Neural cell (in vitro differentiated cells): ENCODE results near the gene TIGD1. TPM values are rescaled to one million over a fixed set of nuclear protein-coding genes. Genes with fewer than 3 reads are reported as not detected.
A peak's percentile ranks its signal among the peaks of the same experiment; 100 is the strongest.

Source experiments
- H2AFZ ChIP-seq: fragments of 200-600, 300-800 bp; sonication (generic), shearing (Covaris generic); 2 replicates; pipeline ENCODE4 v1.6.0; 2014; ENCODE audit warnings: low read depth, mild to moderate bottlenecking, antibody characterized with exemption, low read length, moderate library complexity
- H3F3A ChIP-seq: fragments of 200-600 bp; shearing (Covaris generic); 2 replicates; pipeline ENCODE4 v1.6.1; 2016; ENCODE audit warnings: mild to moderate bottlenecking, moderate library complexity, mixed read lengths, antibody characterized with exemption, low read length; ENCODE audit not compliant: insufficient read depth, poor library complexity, severe bottlenecking
- H3K27ac ChIP-seq: fragments of 200-600, 300-800 bp; sonication (generic), shearing (Covaris generic); 2 replicates; pipeline ENCODE4 v1.5.1; 2014; ENCODE audit warnings: mild to moderate bottlenecking, low read length, moderate library complexity
- H3K27me3 ChIP-seq: fragments of 300-800, 200-600 bp; sonication (generic), shearing (Covaris generic); 2 replicates; pipeline ENCODE4 v1.6.0; 2014; ENCODE audit warnings: mild to moderate bottlenecking, low read depth, low read length, moderate library complexity; ENCODE audit not compliant: insufficient read depth
- H3K36me3 ChIP-seq: fragments of 300-800, 200-600 bp; sonication (generic), shearing (Covaris generic); 2 replicates; pipeline ENCODE4 v1.5.1; 2014; ENCODE audit warnings: mild to moderate bottlenecking, antibody characterized with exemption, low read length, moderate library complexity; ENCODE audit not compliant: insufficient read depth
- H3K4me2 ChIP-seq: fragments of 300-800, 200-600 bp; sonication (generic), shearing (Covaris generic); 2 replicates; pipeline ENCODE4 v1.6.0; 2014; ENCODE audit warnings: mild to moderate bottlenecking, low read length
- H3K4me3 ChIP-seq: fragments of 300-800, 200-600 bp; sonication (generic), shearing (Covaris generic); 2 replicates; pipeline ENCODE4 v1.5.1; 2014; ENCODE audit warnings: mild to moderate bottlenecking, low read length, moderate library complexity
- H3K79me2 ChIP-seq: fragments of 200-600 bp; shearing (Covaris generic); replicated peaks from 2 replicates; pipeline ENCODE4 v1.6.0; 2014; ENCODE audit warnings: mild to moderate bottlenecking, low read length, moderate library complexity; ENCODE audit not compliant: insufficient read depth
- H3K9ac ChIP-seq: fragments of 300-800, 200-600 bp; sonication (generic), shearing (Covaris generic); 2 replicates; pipeline ENCODE4 v1.6.1; 2016; ENCODE audit warnings: mild to moderate bottlenecking, low read length, mixed read lengths
- H3K9me2 ChIP-seq: fragments of 200-600 bp; shearing (Covaris generic); 2 replicates; pipeline ENCODE4 v1.6.1; 2016; ENCODE audit warnings: mild to moderate bottlenecking, low read length, mixed read lengths; ENCODE audit not compliant: insufficient read depth
- H3K9me3 ChIP-seq: fragments of 200-600, 300-800 bp; sonication (generic), shearing (Covaris generic); 2 replicates; pipeline ENCODE4 v1.6.1; 2016; ENCODE audit warnings: mild to moderate bottlenecking, mixed run types, low read length, moderate library complexity, mixed read lengths
- H4K20me1 ChIP-seq: fragments of 200-600 bp; shearing (Covaris generic); 2 replicates; pipeline ENCODE4 v1.6.1; 2016; ENCODE audit warnings: mild to moderate bottlenecking, mixed run types; ENCODE audit not compliant: insufficient read depth
- EP300 ChIP-seq: fragments of 450-650 bp; conservative IDR thresholded peaks from 2 replicates; pipeline ENCODE4 v1.6.1; 2014; ENCODE audit warnings: antibody characterized with exemption, mild to moderate bottlenecking, moderate library complexity; ENCODE audit not compliant: poor library complexity, severe bottlenecking
- EZH2 ChIP-seq: fragments of 200-600, 300-800 bp; shearing (Covaris generic), sonication (generic); IDR thresholded peaks from 2 replicates; pipeline ENCODE4 v1.6.1; 2014; ENCODE audit warnings: antibody characterized with exemption, low read length, borderline replicate concordance, mild to moderate bottlenecking; ENCODE audit not compliant: insufficient read depth, poor library complexity, severe bottlenecking
- MXI1 ChIP-seq: fragments of 450-650 bp; conservative IDR thresholded peaks from 2 replicates; pipeline ENCODE4 v1.6.1; 2014; ENCODE audit warnings: antibody characterized with exemption, mild to moderate bottlenecking; ENCODE audit not compliant: poor library complexity, severe bottlenecking
- POLR2AphosphoS5 ChIP-seq: IDR thresholded peaks from 2 replicates; pipeline ENCODE4 v1.6.1; 2012
- RAD21 ChIP-seq: fragments of 450-650 bp; conservative IDR thresholded peaks from 2 replicates; pipeline ENCODE4 v1.6.1; 2014; ENCODE audit warnings: antibody characterized with exemption, mild to moderate bottlenecking, moderate library complexity
- SMC3 ChIP-seq: fragments of 450-650 bp; conservative IDR thresholded peaks from 2 replicates; pipeline ENCODE4 v1.6.1; 2014; ENCODE audit warnings: antibody characterized with exemption, mild to moderate bottlenecking, moderate library complexity; ENCODE audit not compliant: poor library complexity
- TAF1 ChIP-seq: IDR thresholded peaks from 2 replicates; pipeline ENCODE4 v1.6.1; 2012; ENCODE audit warnings: low read depth
- polyA minus RNA-seq: library from RNA; depleted of rRNA, polyadenylated mRNA; stranded (reverse); fragments of >200 nt; gene quantifications from 2 replicates; pipeline ENCODE4 v1.2.3, GENCODE V29; 2014
- polyA plus RNA-seq: library from polyadenylated mRNA; depleted of rRNA; stranded (reverse); fragments of >200 nt; gene quantifications from 2 replicates; pipeline ENCODE4 v1.2.3, GENCODE V29; 2014
- TF ChIP-seq, protein P1 (sequence below): fragments of 450-650 bp; IDR thresholded peaks from 2 replicates; pipeline ENCODE4 v1.5.1; 2014; ENCODE audit warnings: antibody characterized with exemption, mild to moderate bottlenecking, moderate library complexity; ENCODE audit not compliant: poor library complexity, severe bottlenecking
- TF ChIP-seq, protein P2 (sequence below): IDR thresholded peaks from 2 replicates; pipeline ENCODE4 v1.6.1; 2012; ENCODE audit warnings: borderline replicate concordance

Gene TIGD1
- polyA plus RNA-seq (29.3 and 29.9 TPM in 2 replicates), polyA minus RNA-seq (33.1 and 33.6 TPM in 2 replicates)

- no peaks in the 10 kb centered on the region for H4K20me1 ChIP-seq
- H3K27ac ChIP-seq = peak within 1 kb of the TSS; percentile 97
- H3K4me3 ChIP-seq = peak within 1 kb of the TSS; percentile 94
- H3K79me2 ChIP-seq = peaks cover 50% of the 10 kb centered on the region
- TF ChIP-seq MXI1 = peak; percentile 85
- TF ChIP-seq POLR2AphosphoS5 = peak; percentile 95
- TF ChIP-seq SMC3 = peak; percentile 30
- peak; percentile 53 for TF ChIP-seq EP300
- peak; percentile 84 for TF ChIP-seq TAF1
- TF ChIP-seq, protein P1, sequence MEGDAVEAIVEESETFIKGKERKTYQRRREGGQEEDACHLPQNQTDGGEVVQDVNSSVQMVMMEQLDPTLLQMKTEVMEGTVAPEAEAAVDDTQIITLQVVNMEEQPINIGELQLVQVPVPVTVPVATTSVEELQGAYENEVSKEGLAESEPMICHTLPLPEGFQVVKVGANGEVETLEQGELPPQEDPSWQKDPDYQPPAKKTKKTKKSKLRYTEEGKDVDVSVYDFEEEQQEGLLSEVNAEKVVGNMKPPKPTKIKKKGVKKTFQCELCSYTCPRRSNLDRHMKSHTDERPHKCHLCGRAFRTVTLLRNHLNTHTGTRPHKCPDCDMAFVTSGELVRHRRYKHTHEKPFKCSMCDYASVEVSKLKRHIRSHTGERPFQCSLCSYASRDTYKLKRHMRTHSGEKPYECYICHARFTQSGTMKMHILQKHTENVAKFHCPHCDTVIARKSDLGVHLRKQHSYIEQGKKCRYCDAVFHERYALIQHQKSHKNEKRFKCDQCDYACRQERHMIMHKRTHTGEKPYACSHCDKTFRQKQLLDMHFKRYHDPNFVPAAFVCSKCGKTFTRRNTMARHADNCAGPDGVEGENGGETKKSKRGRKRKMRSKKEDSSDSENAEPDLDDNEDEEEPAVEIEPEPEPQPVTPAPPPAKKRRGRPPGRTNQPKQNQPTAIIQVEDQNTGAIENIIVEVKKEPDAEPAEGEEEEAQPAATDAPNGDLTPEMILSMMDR = peak; percentile 69
- TF ChIP-seq, protein P2, sequence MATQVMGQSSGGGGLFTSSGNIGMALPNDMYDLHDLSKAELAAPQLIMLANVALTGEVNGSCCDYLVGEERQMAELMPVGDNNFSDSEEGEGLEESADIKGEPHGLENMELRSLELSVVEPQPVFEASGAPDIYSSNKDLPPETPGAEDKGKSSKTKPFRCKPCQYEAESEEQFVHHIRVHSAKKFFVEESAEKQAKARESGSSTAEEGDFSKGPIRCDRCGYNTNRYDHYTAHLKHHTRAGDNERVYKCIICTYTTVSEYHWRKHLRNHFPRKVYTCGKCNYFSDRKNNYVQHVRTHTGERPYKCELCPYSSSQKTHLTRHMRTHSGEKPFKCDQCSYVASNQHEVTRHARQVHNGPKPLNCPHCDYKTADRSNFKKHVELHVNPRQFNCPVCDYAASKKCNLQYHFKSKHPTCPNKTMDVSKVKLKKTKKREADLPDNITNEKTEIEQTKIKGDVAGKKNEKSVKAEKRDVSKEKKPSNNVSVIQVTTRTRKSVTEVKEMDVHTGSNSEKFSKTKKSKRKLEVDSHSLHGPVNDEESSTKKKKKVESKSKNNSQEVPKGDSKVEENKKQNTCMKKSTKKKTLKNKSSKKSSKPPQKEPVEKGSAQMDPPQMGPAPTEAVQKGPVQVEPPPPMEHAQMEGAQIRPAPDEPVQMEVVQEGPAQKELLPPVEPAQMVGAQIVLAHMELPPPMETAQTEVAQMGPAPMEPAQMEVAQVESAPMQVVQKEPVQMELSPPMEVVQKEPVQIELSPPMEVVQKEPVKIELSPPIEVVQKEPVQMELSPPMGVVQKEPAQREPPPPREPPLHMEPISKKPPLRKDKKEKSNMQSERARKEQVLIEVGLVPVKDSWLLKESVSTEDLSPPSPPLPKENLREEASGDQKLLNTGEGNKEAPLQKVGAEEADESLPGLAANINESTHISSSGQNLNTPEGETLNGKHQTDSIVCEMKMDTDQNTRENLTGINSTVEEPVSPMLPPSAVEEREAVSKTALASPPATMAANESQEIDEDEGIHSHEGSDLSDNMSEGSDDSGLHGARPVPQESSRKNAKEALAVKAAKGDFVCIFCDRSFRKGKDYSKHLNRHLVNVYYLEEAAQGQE = peak; percentile 91
- TF ChIP-seq RAD21 = peak; percentile 39
- TF ChIP-seq EZH2 = no peak
- peak within 1 kb of the TSS; percentile 97 for H3K9ac ChIP-seq
- H3K4me2 ChIP-seq = peak within 1 kb of the TSS; percentile 90
- H2AFZ ChIP-seq = peak within 1 kb of the TSS; percentile 99
- peaks cover 13% of the 10 kb centered on the region for H3K36me3 ChIP-seq
- no peaks in the 10 kb centered on the region for H3K9me2 ChIP-seq
- H3K9me3 ChIP-seq = no peaks in the 10 kb centered on the region
- H3F3A ChIP-seq = no peaks in the 10 kb centered on the region
- H3K27me3 ChIP-seq = no peaks in the 10 kb centered on the region
Measured at GRCh38 chr2:232550354-232551249, at the start of gene TIGD1, which contains the start of gene EIF4E2. TIGD1 (minus strand) TSS chr2:232550557; CDS start chr2:232549882, 675 bp downstream. EIF4E2 (plus strand) TSS chr2:232550689; CDS start chr2:232550725, 36 bp downstream.

GRCh38 chr2:232598293-232598692, 47.9 kb upstream of the TIGD1 start:
- no peaks in the 10 kb centered on the region for H3K27me3 ChIP-seq

More at GRCh38 chr2:232598293-232598692, 47.9 kb upstream of the TIGD1 start:
- Histone ChIP-seq H2AFZ (no peak overlapping the region), H3K9me3 (no peaks in the 10 kb centered on the region), H3K79me2 (no peaks in the 10 kb centered on the region), H3K9me2 (no peaks in the 10 kb centered on the region), H3K27ac (no peak overlapping the region), H3K4me3 (no peak overlapping the region), H4K20me1 (no peaks in the 10 kb centered on the region), H3F3A (no peaks in the 10 kb centered on the region), H3K36me3 (no peaks in the 10 kb centered on the region), H3K4me2 (no peak overlapping the region), H3K9ac (no peak overlapping the region)
- no peak for TF ChIP-seq MXI1
- TF ChIP-seq SMC3 = no peak
